SU-DHL-6 (cell line): ENCODE results near the gene DOC2A.
"Not testable (repeated sequence)": the region's sequence is repeated elsewhere in the genome, so short reads cannot be mapped to it uniquely, and the experiment has no call there.

Source experiments
- H2AFZ ChIP-seq: fragments of 200-600 bp; sonication (generic); 2 replicates; pipeline ENCODE4 v1.6.1; 2014; ENCODE audit warnings: low read depth, mild to moderate bottlenecking, moderate library complexity, mixed read lengths, antibody characterized with exemption, low read length; ENCODE audit not compliant: severe bottlenecking
- H3F3A ChIP-seq: fragments of 200-600 bp; shearing (Covaris generic); 2 replicates; pipeline ENCODE4 v1.6.0; 2016; ENCODE audit warnings: antibody characterized with exemption, mild to moderate bottlenecking; ENCODE audit not compliant: insufficient read depth
- H3K27ac ChIP-seq: fragments of 200-600 bp; sonication (generic); 2 replicates; pipeline ENCODE4 v1.5.1; 2016; ENCODE audit warnings: low read depth, mild to moderate bottlenecking, low read length, moderate library complexity, mixed read lengths
- H3K27me3 ChIP-seq: fragments of 200-600 bp; sonication (generic), shearing (Covaris generic); 2 replicates; pipeline ENCODE4 v1.6.0; 2014; ENCODE audit warnings: mild to moderate bottlenecking, low read length
- H3K36me3 ChIP-seq: fragments of 200-600 bp; sonication (generic); 2 replicates; pipeline ENCODE4 v1.6.1; 2014; ENCODE audit warnings: mild to moderate bottlenecking, low read length, mixed read lengths
- H3K4me2 ChIP-seq: fragments of 300-600, 200-600 bp; shearing (Covaris generic), sonication (generic); 2 replicates; pipeline ENCODE4 v1.6.0; 2014; ENCODE audit warnings: low read length, low read depth, mild to moderate bottlenecking; ENCODE audit not compliant: poor library complexity, severe bottlenecking
- H3K4me3 ChIP-seq: fragments of 200-600 bp; sonication (generic); 2 replicates; pipeline ENCODE4 v1.5.1; 2014; ENCODE audit warnings: antibody characterized with exemption, low read length, mild to moderate bottlenecking, mixed read lengths; ENCODE audit not compliant: insufficient read depth, poor library complexity, severe bottlenecking
- H3K79me2 ChIP-seq: fragments of 200-600 bp; sonication (generic); 2 replicates; pipeline ENCODE4 v1.6.1; 2014; ENCODE audit warnings: mild to moderate bottlenecking, low read length, moderate library complexity; ENCODE audit not compliant: insufficient read depth
- H3K9ac ChIP-seq: fragments of 200-600 bp; sonication (generic); 2 replicates; pipeline ENCODE4 v1.7.0; 2014; ENCODE audit warnings: mild to moderate bottlenecking, low read length
- H3K9me2 ChIP-seq: fragments of 200-600 bp; sonication (generic); replicated peaks from 2 replicates; pipeline ENCODE4 v1.6.1; 2014; ENCODE audit warnings: low read length; ENCODE audit not compliant: insufficient read depth
- H3K9me3 ChIP-seq: fragments of 200-600 bp; sonication (generic); 2 replicates; pipeline ENCODE4 v1.6.1; 2014; ENCODE audit warnings: low read length, mixed read lengths; ENCODE audit not compliant: insufficient read depth
- H4K20me1 ChIP-seq: fragments of 200-600 bp; sonication (generic); 2 replicates; pipeline ENCODE4 v1.6.1; 2014; ENCODE audit warnings: low read depth, mild to moderate bottlenecking, antibody characterized with exemption, low read length, moderate library complexity, mixed read lengths
- CTCF ChIP-seq: fragments of 200-600 bp; sonication (generic); IDR thresholded peaks from one replicate; pipeline ENCODE4 v1.5.1; 2017; ENCODE audit warnings: antibody characterized with exemption, mild to moderate bottlenecking, low read length, moderate library complexity; ENCODE audit not compliant: insufficient read depth, poor library complexity, severe bottlenecking
- EZH2phosphoT487 ChIP-seq: fragments of 200-600 bp; sonication (generic), shearing (Covaris generic); conservative IDR thresholded peaks from 2 replicates; pipeline ENCODE4 v1.6.1; 2018; ENCODE audit warnings: mild to moderate bottlenecking, antibody characterized with exemption, low read length, moderate library complexity, mixed read lengths

Gene DOC2A

GRCh38 chr16:30022887-30023286 is 12.1 kb upstream of the DOC2A start, which contains the start of gene C16orf92:
TSS of gene C16orf92 (plus strand) at chr16:30023198. CDS start at chr16:30023341, 143 bp downstream.
- TF ChIP-seq EZH2phosphoT487 (no peak), CTCF (no peak)
- H3K79me2 ChIP-seq = no peaks in the 10 kb centered on the region
- H3K9me3 ChIP-seq = no peaks in the 10 kb centered on the region
- H3F3A ChIP-seq = no peaks in the 10 kb centered on the region
- H3K27me3 ChIP-seq = no peaks in the 10 kb centered on the region
- no peaks in the 10 kb centered on the region for H3K36me3 ChIP-seq
- no peak within 1 kb of the TSS for H3K27ac ChIP-seq
- H3K9me2 ChIP-seq = no peaks in the 10 kb centered on the region
- no peak within 1 kb of the TSS for H2AFZ ChIP-seq
- no peak within 1 kb of the TSS for H3K4me2 ChIP-seq
- no peak within 1 kb of the TSS for H3K4me3 ChIP-seq
- no peak within 1 kb of the TSS for H3K9ac ChIP-seq
- H4K20me1 ChIP-seq = no peaks in the 10 kb centered on the region

GRCh38 chr16:30018731-30019158 is 7.9 kb upstream of the DOC2A start:
- TF ChIP-seq CTCF (no peak), EZH2phosphoT487 (no peak)
- no peaks in the 10 kb centered on the region for H3F3A ChIP-seq
- H3K9me2 ChIP-seq = no peaks in the 10 kb centered on the region
- no peaks in the 10 kb centered on the region for H3K36me3 ChIP-seq
- no peak overlapping the region for H3K4me3 ChIP-seq
- H3K4me2 ChIP-seq = no peak overlapping the region
- H2AFZ ChIP-seq = no peak overlapping the region
- no peaks in the 10 kb centered on the region for H3K79me2 ChIP-seq
- H3K27me3 ChIP-seq = no peaks in the 10 kb centered on the region
- H3K9ac ChIP-seq = no peak overlapping the region
- H4K20me1 ChIP-seq = no peaks in the 10 kb centered on the region
- no peaks in the 10 kb centered on the region for H3K9me3 ChIP-seq
- no peak overlapping the region for H3K27ac ChIP-seq

GRCh38 chr16:30017937-30018336 is 7.1 kb upstream of the DOC2A start:
- H3K9ac ChIP-seq, H3F3A ChIP-seq, H3K27me3 ChIP-seq, H3K27ac ChIP-seq, H3K4me2 ChIP-seq, H3K9me3 ChIP-seq, H3K79me2 ChIP-seq, H3K9me2 ChIP-seq, H4K20me1 ChIP-seq, H3K36me3 ChIP-seq, H2AFZ ChIP-seq, H3K4me3 ChIP-seq: not testable (repeated sequence)

- H3K4me2 ChIP-seq = no peak overlapping the region
- H3K79me2 ChIP-seq = no peaks in the 10 kb centered on the region
- no peaks in the 10 kb centered on the region for H3F3A ChIP-seq
- H3K9ac ChIP-seq = no peak overlapping the region
- H3K27ac ChIP-seq = no peak overlapping the region
- H4K20me1 ChIP-seq = no peaks in the 10 kb centered on the region
- H2AFZ ChIP-seq = no peak overlapping the region
- H3K27me3 ChIP-seq = no peaks in the 10 kb centered on the region
- H3K9me2 ChIP-seq = no peaks in the 10 kb centered on the region
- no peaks in the 10 kb centered on the region for H3K36me3 ChIP-seq
- no peaks in the 10 kb centered on the region for H3K9me3 ChIP-seq
- no peak overlapping the region for H3K4me3 ChIP-seq
- TF ChIP-seq EZH2phosphoT487 (no peak), CTCF (no peak)
These were observed 6.4 kb upstream of the DOC2A start for GRCh38 chr16:30017277-30017656.
